HCT116 (cell line): ENCODE measurements around the gene ZNF580. TPM values are rescaled to one million over a fixed set of nuclear protein-coding genes. Genes with fewer than 3 reads are reported as not detected.

Source experiments
- ATAC-seq: fragments of 200-7000 bp; cut with Tn5 transposase; 2 replicates; pipeline ENCODE4 v1.9.1; 2020; ENCODE audit warnings: mild to moderate bottlenecking, moderate library complexity
- BruUV-seq: library from RNA; stranded (reverse); fragments of 400-500 nt; replicated peaks from 2 replicates; lab custom pipeline; 2021; lab: Mats Ljungman, UMichigan
- CTCF ChIA-PET: fragments of 300-600 bp; sonication (Branson Sonifier 250); formaldehyde crosslinking; loops from one replicate; lab custom pipeline; 2021; ENCODE audit warnings: antibody characterized with exemption; lab: Charles Lee
- POLR2A ChIA-PET: fragments of 300-600, 350-600 bp; sonication (Branson Sonifier 250); formaldehyde crosslinking; loops from one replicate; lab custom pipeline; 2021; ENCODE audit warnings: antibody characterized with exemption; lab: Charles Lee
- RAD21 ChIA-PET, 2 experiments: fragments of 300-600 bp; sonication (Branson Sonifier 250); formaldehyde crosslinking; loops; one replicate each; lab custom pipeline; 2023; ENCODE audit warnings: low total read pairs in 2 of 2; ENCODE audit not compliant: uncharacterized antibody in 2 of 2, unreplicated experiment in 2 of 2, low non-redundant PET in 1 of 2; lab: Charles Lee
- DNase-seq: peaks from one replicate; pipeline ENCODE4 v3.0.0-alpha.2; 2010; ENCODE audit warnings: low read depth, low spot score
- H2AFZ ChIP-seq: fragments of 200-600 bp; shearing (Covaris generic), sonication (generic); 2 replicates; pipeline ENCODE4 v1.6.1; 2017; ENCODE audit warnings: low read depth, mixed run types, mixed read lengths, antibody characterized with exemption, low read length; ENCODE audit not compliant: poor library complexity, severe bottlenecking
- H3K27ac ChIP-seq: 2 replicates; pipeline ENCODE4 v1.5.1; 2012; ENCODE audit warnings: low read depth, low read length
- H3K27me3 ChIP-seq: fragments of 200-600 bp; sonication (generic); 2 replicates; pipeline ENCODE4 v1.6.1; 2016; ENCODE audit warnings: mixed run types, low read length, mixed read lengths; ENCODE audit not compliant: insufficient read depth
- H3K36me3 ChIP-seq, 2 experiments: fragments of 200-500 bp in 1 of 2; fragments of 200-600 bp in 1 of 2; sonication (Bioruptor generic) in 1 of 2; sonication (generic) in 1 of 2; 2 replicates each; pipeline versions ENCODE4 v1.5.1 to v1.6.1; 2014 to 2016; ENCODE audit warnings: low read length in 2 of 2, inconsistent platforms in 1 of 2, mixed read lengths in 1 of 2, mixed run types in 1 of 2; ENCODE audit not compliant: insufficient read depth in 2 of 2, control insufficient read depth in 1 of 2
- H3K4me1 ChIP-seq, 2 experiments: fragments of 200-600 bp in 1 of 2; sonication (generic) in 1 of 2; 2 replicates each; pipeline versions ENCODE4 v1.5.1 to v1.6.1; 2012 to 2017; ENCODE audit warnings: low read length in 2 of 2, inconsistent platforms in 1 of 2, mild to moderate bottlenecking in 1 of 2, mixed read lengths in 1 of 2, mixed run types in 1 of 2, moderate library complexity in 1 of 2; ENCODE audit not compliant: insufficient read depth in 2 of 2, control insufficient read depth in 1 of 2
- H3K4me2 ChIP-seq: fragments of 200-600 bp; sonication (generic); 2 replicates; pipeline ENCODE4 v1.6.1; 2017; ENCODE audit warnings: mixed run types, low read length, mixed read lengths
- H3K4me3 ChIP-seq, 2 experiments: fragments of 200-600 bp in 1 of 2; sonication (generic) in 1 of 2; replicated peaks in 1 of 2; 2 replicates each; pipeline ENCODE4 v1.5.1; 2011 to 2016; ENCODE audit warnings: low read length in 2 of 2, control low read depth in 1 of 2, low read depth in 1 of 2, mild to moderate bottlenecking in 1 of 2, mixed read lengths in 1 of 2, mixed run types in 1 of 2
- H3K79me2 ChIP-seq: fragments of 200-600 bp; sonication (generic); 2 replicates; pipeline ENCODE4 v1.6.1; 2017; ENCODE audit warnings: mild to moderate bottlenecking, mixed run types, low read length, moderate library complexity, mixed read lengths; ENCODE audit not compliant: insufficient read depth
- H3K9ac ChIP-seq: fragments of 200-600 bp; sonication (generic); 2 replicates; pipeline ENCODE4 v1.6.1; 2016; ENCODE audit warnings: low read length, mixed read lengths
- H3K9me2 ChIP-seq: fragments of 200-600 bp; sonication (generic), shearing (Covaris generic); 2 replicates; pipeline ENCODE4 v1.6.1; 2017; ENCODE audit warnings: mixed run types, mild to moderate bottlenecking, moderate library complexity; ENCODE audit not compliant: insufficient read depth
- H3K9me3 ChIP-seq, 2 experiments: fragments of 200-500 bp in 1 of 2; fragments of 200-600 bp in 1 of 2; sonication (Bioruptor generic) in 1 of 2; sonication (generic) in 1 of 2; 2 replicates each; pipeline ENCODE4 v1.6.1; 2014 to 2017; ENCODE audit warnings: low read length in 2 of 2, mixed read lengths in 2 of 2, inconsistent platforms in 1 of 2, low read depth in 1 of 2, mild to moderate bottlenecking in 1 of 2, mixed run types in 1 of 2, moderate library complexity in 1 of 2; ENCODE audit not compliant: control insufficient read depth in 1 of 2, insufficient read depth in 1 of 2
- H4K20me1 ChIP-seq: fragments of 200-600 bp; sonication (generic), shearing (Covaris generic); 2 replicates; pipeline ENCODE4 v1.6.1; 2017; ENCODE audit warnings: mixed run types, mild to moderate bottlenecking, moderate library complexity; ENCODE audit not compliant: insufficient read depth
- CBX3 ChIP-seq: IDR thresholded peaks from 2 replicates; pipeline ENCODE4 v1.6.1; 2012; ENCODE audit warnings: low read depth
- CEBPB ChIP-seq: IDR thresholded peaks from 2 replicates; pipeline ENCODE4 v1.6.1; 2012; ENCODE audit warnings: low read depth
- EGR1 ChIP-seq: IDR thresholded peaks from 2 replicates; pipeline ENCODE4 v1.6.1; 2012; ENCODE audit warnings: low read depth
- EZH2 ChIP-seq: fragments of 200-600 bp; sonication (generic); IDR thresholded peaks from 2 replicates; pipeline ENCODE4 v1.6.1; 2017; ENCODE audit warnings: antibody characterized with exemption, mixed run types
- EZH2phosphoT487 ChIP-seq: fragments of 200-600 bp; IDR thresholded peaks from 2 replicates; pipeline ENCODE4 v1.6.1; 2018; ENCODE audit warnings: antibody characterized with exemption, borderline replicate concordance
- FOSL1 ChIP-seq: IDR thresholded peaks from 2 replicates; pipeline ENCODE4 v1.6.1; 2012; ENCODE audit warnings: low read depth
- POLR2AphosphoS5 ChIP-seq: IDR thresholded peaks from 2 replicates; pipeline ENCODE4 v1.6.1; 2011; ENCODE audit warnings: mild to moderate bottlenecking, low read depth, low read length, moderate library complexity
- SIN3A ChIP-seq: IDR thresholded peaks from 2 replicates; pipeline ENCODE4 v1.6.1; 2012; ENCODE audit warnings: low read depth
- YY1 ChIP-seq: IDR thresholded peaks from 2 replicates; pipeline ENCODE4 v1.6.1; 2011; ENCODE audit warnings: low read length, low read depth, moderate library complexity, mild to moderate bottlenecking; ENCODE audit not compliant: insufficient replicate concordance; ENCODE audit errors: extremely low read depth
- ZFX ChIP-seq: fragments of 450-650 bp; IDR thresholded peaks from 2 replicates; pipeline ENCODE4 v1.6.1; 2017
- ZNF274 ChIP-seq: fragments of 200-500 bp; sonication (Bioruptor generic); IDR thresholded peaks from 2 replicates; pipeline ENCODE4 v1.6.1; 2014; ENCODE audit warnings: mild to moderate bottlenecking, low read depth, low read length, inconsistent platforms
- intact Hi-C: fragments of 100-400 bp; cut with micrococcal nuclease; formaldehyde crosslinking; loops from 2 replicates; pipeline ENCODE4 v1.10.0; 2022
- total RNA-seq: library from RNA; stranded (reverse); gene quantifications from one replicate; pipeline ENCODE4 v1.2.1, GENCODE V29; 2021; ENCODE audit not compliant: unreplicated experiment
- TF ChIP-seq, protein P1 (sequence below), 3 experiments: fragments of 200-600 bp in 1 of 3; sonication (generic) in 1 of 3; IDR thresholded peaks in 2 of 3; conservative IDR thresholded peaks in 1 of 3; 2 replicates each; pipeline ENCODE4 v1.5.1; 2012 to 2017; ENCODE audit warnings: low read depth in 2 of 3, low read length in 2 of 3, antibody characterized with exemption in 1 of 3, borderline replicate concordance in 1 of 3, control low read depth in 1 of 3, mild to moderate bottlenecking in 1 of 3, mixed read lengths in 1 of 3, mixed run types in 1 of 3, moderate library complexity in 1 of 3; ENCODE audit not compliant: insufficient read depth in 1 of 3
- TF ChIP-seq, protein P2 (sequence below): IDR thresholded peaks from 2 replicates; pipeline ENCODE4 v1.6.1; 2012

ZNF580 gene
- total RNA-seq, 1 experiment from 2014 or later = 36.7 TPM

DNA sequence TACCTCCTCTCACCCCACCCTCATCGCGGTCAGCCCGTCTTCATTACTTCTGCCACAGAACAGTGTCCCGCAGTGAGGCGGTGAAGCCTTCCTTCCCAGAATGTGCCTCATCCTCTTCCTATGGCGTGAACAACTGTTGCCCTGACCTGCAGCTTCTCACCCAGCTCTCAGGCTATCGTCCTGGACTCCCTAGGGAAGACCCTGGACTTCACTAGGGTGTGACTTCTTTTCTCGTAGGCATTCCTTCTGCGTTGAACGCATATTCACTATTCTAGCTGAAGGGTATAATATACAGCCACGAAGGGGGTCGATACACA, 34.4 kb upstream of the ZNF580 start:
- Histone ChIP-seq H3K27me3 (no peaks in the 10 kb centered on the region), H3K36me3 (peaks cover 6 to 21% of the 10 kb centered on the region in 2 experiments; a peak in 2 of 4 replicates), H4K20me1 (no peaks in the 10 kb centered on the region), H3K9me2 (no peaks in the 10 kb centered on the region), H3K27ac (peak overlapping the region; percentile 98), H3K9me3 (no peaks in the 10 kb centered on the region), H2AFZ (no peak overlapping the region), H3K4me3 (peak overlapping the region; percentile 89 to 93), H3K9ac (peak overlapping the region; percentile 92), H3K79me2 (peaks cover 49% of the 10 kb centered on the region), H3K4me2 (peak overlapping the region; percentile 86), H3K4me1 (peaks cover 20 to 35% of the 10 kb centered on the region in 2 experiments)
- CTCF ChIA-PET = interaction anchor here (0.8 to 1.9 kb wide), 16 partner anchors 12 to 932 kb away, joined by 3 to 12 read pairs (median 4); partner anchors contain the start of gene ZNF784
- ATAC-seq (peak; percentile 0; the same call in 1 of the 2 replicates), DNase-seq (no peak)
- BruUV-seq = no TSS peak
- RAD21 ChIA-PET = interaction anchor here in 1 of 2 experiments (1.0 kb wide), 1 partner anchor 89 kb away, joined by 4 read pairs; no protein-coding TSS in a partner anchor
- intact Hi-C loops = loop anchor here (1.0 kb wide), 1 partner anchor 89 kb away; no protein-coding TSS in a partner anchor
- POLR2A ChIA-PET = interaction anchor here (0.8 to 1.3 kb wide), 5 partner anchors 14 to 199 kb away, joined by 3 to 5 read pairs (median 4); partner anchors contain the start of genes UBE2S, ZNF628 and ZNF784
- TF ChIP-seq EGR1 (no peak), FOSL1 (no peak), POLR2AphosphoS5 (0 out of 2 replicates have a peak, but pooled peaks have one; percentile 2)

DNA sequence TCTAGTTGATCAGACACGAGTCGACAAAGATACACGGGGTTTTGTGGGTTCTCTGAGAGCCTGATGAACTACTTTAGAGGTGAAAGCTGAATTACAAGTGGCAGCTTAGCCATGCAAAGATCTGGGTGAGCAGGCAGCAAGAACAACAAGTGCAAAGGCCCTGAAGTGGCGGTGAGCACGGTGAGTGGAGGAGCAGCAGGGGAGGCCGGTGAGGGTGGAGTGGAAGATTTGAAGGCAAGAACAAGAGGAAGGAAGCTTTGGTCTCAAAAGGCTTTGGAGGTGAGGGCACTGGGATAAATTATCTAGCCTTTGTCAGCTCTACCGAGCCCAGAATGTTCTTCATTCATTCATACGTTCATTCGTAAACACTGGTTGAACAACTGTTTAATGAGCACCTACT, 34.0 kb upstream of the ZNF580 start:
- no peaks in the 10 kb centered on the region for H4K20me1 ChIP-seq
- no peaks in the 10 kb centered on the region for H3K27me3 ChIP-seq
- peak overlapping the region; percentile 86 for H3K4me2 ChIP-seq
- H3K36me3 ChIP-seq = peaks cover 6 to 21% of the 10 kb centered on the region in 2 experiments; a peak in 2 of 4 replicates
- H3K4me1 ChIP-seq = peaks cover 19 to 34% of the 10 kb centered on the region in 2 experiments
- BruUV-seq = TSS peak; percentile 34
- no peak overlapping the region for H2AFZ ChIP-seq
- RAD21 ChIA-PET = interaction anchor here in 1 of 2 experiments (1.0 kb wide), 1 partner anchor 89 kb away, joined by 4 read pairs; no protein-coding TSS in a partner anchor
- no peaks in the 10 kb centered on the region for H3K9me2 ChIP-seq
- no peak for DNase-seq
- H3K27ac ChIP-seq = peak overlapping the region; percentile 98
- no peak for ATAC-seq
- H3K9ac ChIP-seq = peak overlapping the region; percentile 92
- POLR2A ChIA-PET = interaction anchor here (0.8 to 1.3 kb wide), 5 partner anchors 13 to 199 kb away, joined by 3 to 5 read pairs (median 4); partner anchors contain the start of genes UBE2S, ZNF628 and ZNF784
- no peaks in the 10 kb centered on the region for H3K9me3 ChIP-seq
- intact Hi-C loops = loop anchor here (1.0 kb wide), 1 partner anchor 90 kb away; no protein-coding TSS in a partner anchor
- CTCF ChIA-PET = interaction anchor here (0.6 to 1.9 kb wide), 14 partner anchors 11 to 275 kb away, joined by 3 to 12 read pairs (median 4); partner anchors contain the start of gene ZNF784
- H3K79me2 ChIP-seq = peaks cover 50% of the 10 kb centered on the region
- peak overlapping the region; percentile 89 to 93 for H3K4me3 ChIP-seq
- TF ChIP-seq, protein P1, sequence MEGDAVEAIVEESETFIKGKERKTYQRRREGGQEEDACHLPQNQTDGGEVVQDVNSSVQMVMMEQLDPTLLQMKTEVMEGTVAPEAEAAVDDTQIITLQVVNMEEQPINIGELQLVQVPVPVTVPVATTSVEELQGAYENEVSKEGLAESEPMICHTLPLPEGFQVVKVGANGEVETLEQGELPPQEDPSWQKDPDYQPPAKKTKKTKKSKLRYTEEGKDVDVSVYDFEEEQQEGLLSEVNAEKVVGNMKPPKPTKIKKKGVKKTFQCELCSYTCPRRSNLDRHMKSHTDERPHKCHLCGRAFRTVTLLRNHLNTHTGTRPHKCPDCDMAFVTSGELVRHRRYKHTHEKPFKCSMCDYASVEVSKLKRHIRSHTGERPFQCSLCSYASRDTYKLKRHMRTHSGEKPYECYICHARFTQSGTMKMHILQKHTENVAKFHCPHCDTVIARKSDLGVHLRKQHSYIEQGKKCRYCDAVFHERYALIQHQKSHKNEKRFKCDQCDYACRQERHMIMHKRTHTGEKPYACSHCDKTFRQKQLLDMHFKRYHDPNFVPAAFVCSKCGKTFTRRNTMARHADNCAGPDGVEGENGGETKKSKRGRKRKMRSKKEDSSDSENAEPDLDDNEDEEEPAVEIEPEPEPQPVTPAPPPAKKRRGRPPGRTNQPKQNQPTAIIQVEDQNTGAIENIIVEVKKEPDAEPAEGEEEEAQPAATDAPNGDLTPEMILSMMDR (IDR thresholded peaks at IDR 0.05 in 2 of 3, conservative IDR thresholded peaks at IDR 0.05 in 1 of 3; ENCODE audit: borderline replicate concordance in 1 of 3, insufficient read depth in 1 of 3, low read depth in 2 of 3, low read length in 2 of 3) = no peak
- no peak for TF ChIP-seq POLR2AphosphoS5
- TF ChIP-seq ZFX = no peak
- TF ChIP-seq SIN3A = no peak
- TF ChIP-seq ZNF274 = no peak
- no peak for TF ChIP-seq YY1
- TF ChIP-seq EZH2phosphoT487 = no peak
- TF ChIP-seq, protein P2, sequence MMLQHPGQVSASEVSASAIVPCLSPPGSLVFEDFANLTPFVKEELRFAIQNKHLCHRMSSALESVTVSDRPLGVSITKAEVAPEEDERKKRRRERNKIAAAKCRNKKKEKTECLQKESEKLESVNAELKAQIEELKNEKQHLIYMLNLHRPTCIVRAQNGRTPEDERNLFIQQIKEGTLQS = no peak
- TF ChIP-seq CBX3 = no peak
- no peak for TF ChIP-seq CEBPB
- no peak for TF ChIP-seq EZH2
- no peak for TF ChIP-seq FOSL1
